A549 (cell line): ENCODE results near the gene PLA2G2A. TPM values are rescaled to one million over a fixed set of nuclear protein-coding genes. Genes with fewer than 3 reads are reported as not detected.

ENCODE experiments used
- ATAC-seq, 2 experiments: fragments of 200-7000 bp in 1 of 2; fragments of >200 bp in 1 of 2; cut with Nextera tagmentation in 1 of 2; cut with Tn5 transposase in 1 of 2; 3 replicates each; pipeline versions ENCODE4 v1.8.0 to v1.9.1; 2018 to 2020; ENCODE audit warnings: mild to moderate bottlenecking in 1 of 2, moderate library complexity in 1 of 2
- CTCF ChIA-PET: fragments of 300-600 bp; sonication (Branson Sonifier 250); formaldehyde crosslinking; extraction: SDS; loops from one replicate; lab custom pipeline; 2021; ENCODE audit warnings: antibody characterized with exemption, inconsistent platforms; lab: Yijun Ruan, JAX
- POLR2A ChIA-PET: fragments of 350-600 bp; formaldehyde crosslinking; extraction: SDS; loops from one replicate; lab custom pipeline; 2021; ENCODE audit warnings: antibody characterized with exemption, inconsistent platforms; lab: Yijun Ruan, JAX
- DNase-seq, 2 experiments: peaks; one replicate each; pipeline versions ENCODE4 v3.0.0 to v3.0.0-alpha.2; 2011 to 2016; ENCODE audit warnings: low read depth in 1 of 2, low spot score in 1 of 2
- FAIRE-seq: peaks from 2 replicates; lab custom pipeline; 2011; peaks lifted over from hg19 to GRCh38; lab: Jason Lieb, UNC
- H3K27ac ChIP-seq, 2 experiments: fragments of >200 bp; sonication (Bioruptor Twin); formaldehyde crosslinking; 3 replicates each; pipeline ENCODE4 v1.5.1; 2016 to 2017
- H3K4me1 ChIP-seq: fragments of >200 bp; sonication (Bioruptor Twin); formaldehyde crosslinking; 3 replicates; pipeline ENCODE4 v1.6.1; 2016
- H3K4me2 ChIP-seq: fragments of >200 bp; sonication (Bioruptor Twin); formaldehyde crosslinking; 3 replicates; pipeline ENCODE4 v1.6.1; 2016
- H3K4me3 ChIP-seq: fragments of >200 bp; sonication (Bioruptor Twin); formaldehyde crosslinking; 3 replicates; pipeline ENCODE4 v1.5.1; 2016
- H3K9me3 ChIP-seq: fragments of >200 bp; sonication (Bioruptor Twin); formaldehyde crosslinking; 3 replicates; pipeline ENCODE4 v1.6.1; 2016
- CHD4 ChIP-seq: fragments of 200-600 bp; sonication (generic); IDR thresholded peaks from 2 replicates; pipeline ENCODE4 v1.6.1; 2016; ENCODE audit warnings: antibody characterized with exemption, mild to moderate bottlenecking, borderline replicate concordance
- ESRRA ChIP-seq: fragments of 150-350 bp; IDR thresholded peaks from 2 replicates; pipeline ENCODE4 v1.6.1; 2014; ENCODE audit warnings: mild to moderate bottlenecking, low read length, borderline replicate concordance
- FOSL2 ChIP-seq, 2 experiments: fragments of 450-650 bp in 1 of 2; fragments of >200 bp in 1 of 2; sonication (Bioruptor Twin) in 1 of 2; formaldehyde crosslinking; IDR thresholded peaks; 2 replicates each; pipeline versions ENCODE4 v1.5.0 to v1.6.1; 2016 to 2020; ENCODE audit warnings: mild to moderate bottlenecking in 1 of 2, moderate library complexity in 1 of 2
- GATA3 ChIP-seq: IDR thresholded peaks from 2 replicates; pipeline ENCODE4 v1.6.1; 2012; ENCODE audit warnings: borderline replicate concordance
- HEYL ChIP-seq: fragments of 250-450 bp; sonication (Bioruptor Pico); IDR thresholded peaks from 2 replicates; pipeline ENCODE4 v1.8.0; 2021; ENCODE audit warnings: mild to moderate bottlenecking, moderate library complexity
- HOXA7 ChIP-seq: fragments of 250-450 bp; sonication (Bioruptor Pico); IDR thresholded peaks from 2 replicates; pipeline ENCODE4 v1.5.0; 2020; ENCODE audit warnings: mild to moderate bottlenecking, moderate library complexity
- MAFK ChIP-seq: fragments of 450-650 bp; IDR thresholded peaks from 2 replicates; pipeline ENCODE4 v1.6.1; 2014; ENCODE audit not compliant: partially characterized antibody
- MAZ ChIP-seq: fragments of 150-350 bp; IDR thresholded peaks from 2 replicates; pipeline ENCODE4 v1.6.1; 2014; ENCODE audit warnings: antibody characterized with exemption, low read depth, low read length, borderline replicate concordance
- NR3C1 ChIP-seq: fragments of >200 bp; sonication (Bioruptor Twin); formaldehyde crosslinking; IDR thresholded peaks from 3 replicates; pipeline ENCODE4 v1.6.1; 2017
- RAD21 ChIP-seq, 2 experiments: fragments of >200 bp in 1 of 2; sonication (Bioruptor Twin) in 1 of 2; formaldehyde crosslinking in 1 of 2; IDR thresholded peaks in 1 of 2; conservative IDR thresholded peaks in 1 of 2; 2 replicates in 1 of 2; 3 replicates in 1 of 2; pipeline ENCODE4 v1.6.1; 2012 to 2018; ENCODE audit warnings: inconsistent platforms in 1 of 2
- RNF2 ChIP-seq: fragments of 200-600 bp; sonication (generic); IDR thresholded peaks from 2 replicates; pipeline ENCODE4 v1.6.1; 2016; ENCODE audit warnings: low read depth, mild to moderate bottlenecking, antibody characterized with exemption, moderate library complexity, borderline replicate concordance
- ZC3H11A ChIP-seq: fragments of 450-650 bp; IDR thresholded peaks from 2 replicates; pipeline ENCODE4 v1.6.1; 2014; ENCODE audit warnings: antibody characterized with exemption, mild to moderate bottlenecking
- WGBS: methylation state at CpG from one replicate; pipeline ENCODE4 v1.1.6; 2017; ENCODE audit errors: missing lambda C conversion rate; 5-methylcytosine and 5-hydroxymethylcytosine counted together
- polyA plus RNA-seq, 4 experiments: library from polyadenylated mRNA; depleted of rRNA in 3 of 4; stranded (reverse); fragments of >200 nt; fragmentation: RNase III in 1 of 4; extraction: RNeasy Plus Mini Kit Qiagen cat#74134 plus additional on column Dnase treatment in 1 of 4; gene quantifications; 2 replicates in 3 of 4; 3 replicates in 1 of 4; pipeline ENCODE4 v1.2.3, GENCODE V29; 2011 to 2017
- TF ChIP-seq, protein P1 (sequence below): fragments of >200 bp; sonication (Bioruptor Twin); formaldehyde crosslinking; IDR thresholded peaks from 3 replicates; pipeline ENCODE4 v1.5.1; 2016
- TF ChIP-seq, protein P2 (sequence below): fragments of >200 bp; sonication (Bioruptor Twin); formaldehyde crosslinking; IDR thresholded peaks from 2 replicates; pipeline ENCODE4 v1.6.1; 2016
- TF ChIP-seq, protein P3 (sequence below): fragments of 250-450 bp; sonication (Bioruptor Pico); IDR thresholded peaks from 2 replicates; pipeline ENCODE4 v1.5.0; 2021; ENCODE audit warnings: mild to moderate bottlenecking, moderate library complexity, borderline replicate concordance
- TF ChIP-seq, protein P4 (sequence below): fragments of >200 bp; sonication (Bioruptor Twin); formaldehyde crosslinking; IDR thresholded peaks from 3 replicates; pipeline ENCODE4 v1.6.1; 2016

The PLA2G2A gene
- polyA plus RNA-seq, 2 of the 4 experiments (the other 2 are of a cell fraction): 0.13 TPM; not detected in 1

DNA sequence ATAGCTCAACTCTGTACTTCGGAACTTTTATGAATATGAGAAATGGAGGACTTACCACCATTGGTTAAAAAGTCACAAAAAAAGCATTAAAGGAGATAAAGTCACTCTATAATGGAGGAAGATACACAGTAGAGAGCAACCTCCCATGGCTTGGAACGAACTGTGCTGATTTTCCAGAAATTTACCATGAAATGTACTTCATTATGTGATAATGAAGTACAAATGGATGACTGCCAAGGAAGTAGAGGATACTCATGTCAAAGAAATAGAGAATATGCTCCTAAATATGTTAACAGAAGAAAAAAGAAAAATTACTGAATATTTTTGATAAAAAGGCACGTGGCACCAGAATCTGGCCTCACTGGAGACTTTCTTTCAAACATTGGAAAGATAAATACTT is 32.4 kb downstream of the PLA2G2A start:
- ChIA-PET POLR2A (no interaction called here), CTCF (interaction anchor here (1.2 kb wide), 1 partner anchor 29 kb away, joined by 3 read pairs; no protein-coding TSS in a partner anchor)
- WGBS: 39% methylated on average over 3 of the region's 3 CpGs
- DNase-seq (no peak), FAIRE-seq (no peak), ATAC-seq (no peak)
- no peak overlapping the region for H3K4me2 ChIP-seq
- H3K4me1 ChIP-seq: no peaks in the 10 kb centered on the region
- H3K4me3 ChIP-seq: no peak overlapping the region
- H3K9me3 ChIP-seq: no peaks in the 10 kb centered on the region
- TF ChIP-seq ESRRA (no peak), HEYL (CRISPR knock-in tag) (no peak), GATA3 (no peak)
- TF ChIP-seq, protein P1, sequence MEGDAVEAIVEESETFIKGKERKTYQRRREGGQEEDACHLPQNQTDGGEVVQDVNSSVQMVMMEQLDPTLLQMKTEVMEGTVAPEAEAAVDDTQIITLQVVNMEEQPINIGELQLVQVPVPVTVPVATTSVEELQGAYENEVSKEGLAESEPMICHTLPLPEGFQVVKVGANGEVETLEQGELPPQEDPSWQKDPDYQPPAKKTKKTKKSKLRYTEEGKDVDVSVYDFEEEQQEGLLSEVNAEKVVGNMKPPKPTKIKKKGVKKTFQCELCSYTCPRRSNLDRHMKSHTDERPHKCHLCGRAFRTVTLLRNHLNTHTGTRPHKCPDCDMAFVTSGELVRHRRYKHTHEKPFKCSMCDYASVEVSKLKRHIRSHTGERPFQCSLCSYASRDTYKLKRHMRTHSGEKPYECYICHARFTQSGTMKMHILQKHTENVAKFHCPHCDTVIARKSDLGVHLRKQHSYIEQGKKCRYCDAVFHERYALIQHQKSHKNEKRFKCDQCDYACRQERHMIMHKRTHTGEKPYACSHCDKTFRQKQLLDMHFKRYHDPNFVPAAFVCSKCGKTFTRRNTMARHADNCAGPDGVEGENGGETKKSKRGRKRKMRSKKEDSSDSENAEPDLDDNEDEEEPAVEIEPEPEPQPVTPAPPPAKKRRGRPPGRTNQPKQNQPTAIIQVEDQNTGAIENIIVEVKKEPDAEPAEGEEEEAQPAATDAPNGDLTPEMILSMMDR: no peak
- TF ChIP-seq, protein P2, sequence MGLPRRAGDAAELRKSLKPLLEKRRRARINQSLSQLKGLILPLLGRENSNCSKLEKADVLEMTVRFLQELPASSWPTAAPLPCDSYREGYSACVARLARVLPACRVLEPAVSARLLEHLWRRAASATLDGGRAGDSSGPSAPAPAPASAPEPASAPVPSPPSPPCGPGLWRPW: no peak
- TF ChIP-seq, protein P3, sequence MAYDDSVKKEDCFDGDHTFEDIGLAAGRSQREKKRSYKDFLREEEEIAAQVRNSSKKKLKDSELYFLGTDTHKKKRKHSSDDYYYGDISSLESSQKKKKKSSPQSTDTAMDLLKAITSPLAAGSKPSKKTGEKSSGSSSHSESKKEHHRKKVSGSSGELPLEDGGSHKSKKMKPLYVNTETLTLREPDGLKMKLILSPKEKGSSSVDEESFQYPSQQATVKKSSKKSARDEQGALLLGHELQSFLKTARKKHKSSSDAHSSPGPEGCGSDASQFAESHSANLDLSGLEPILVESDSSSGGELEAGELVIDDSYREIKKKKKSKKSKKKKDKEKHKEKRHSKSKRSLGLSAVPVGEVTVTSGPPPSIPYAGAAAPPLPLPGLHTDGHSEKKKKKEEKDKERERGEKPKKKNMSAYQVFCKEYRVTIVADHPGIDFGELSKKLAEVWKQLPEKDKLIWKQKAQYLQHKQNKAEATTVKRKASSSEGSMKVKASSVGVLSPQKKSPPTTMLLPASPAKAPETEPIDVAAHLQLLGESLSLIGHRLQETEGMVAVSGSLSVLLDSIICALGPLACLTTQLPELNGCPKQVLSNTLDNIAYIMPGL (CRISPR knock-in tag): no peak
- no peak overlapping the region for H3K27ac ChIP-seq

DNA sequence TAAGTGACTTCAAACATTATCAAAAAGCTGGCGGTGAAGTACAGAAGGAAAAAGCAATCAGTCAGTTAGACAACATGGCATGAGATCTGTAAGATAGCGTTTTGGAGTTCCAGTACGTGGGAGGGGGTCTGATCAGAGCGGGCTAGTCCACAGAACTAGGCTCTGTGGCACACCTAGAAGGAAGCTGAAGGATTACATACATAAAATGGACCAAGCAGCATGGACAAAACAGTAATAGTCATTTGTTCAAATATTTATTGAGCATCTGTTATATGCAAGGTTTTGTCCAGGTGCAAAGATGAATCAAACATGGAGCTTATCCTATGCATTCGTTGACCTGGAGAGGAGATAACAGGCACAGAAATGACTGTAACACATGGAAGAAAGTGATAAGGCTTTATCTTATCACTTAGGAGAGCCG is 33.1 kb downstream of the PLA2G2A start:
- POLR2A ChIA-PET: interaction anchor here (0.6 kb wide), 1 partner anchor 186 kb away, joined by 3 read pairs; no protein-coding TSS in a partner anchor
- FAIRE-seq: no peak

More for the DNA sequence above, 33.1 kb downstream of the PLA2G2A start:
- H3K9me3 ChIP-seq: no peaks in the 10 kb centered on the region; the same call in 2 of the 3 replicates
- H3K4me3 ChIP-seq: no peak overlapping the region
- no peak for TF ChIP-seq ZC3H11A
- TF ChIP-seq ESRRA: no peak
- TF ChIP-seq RNF2: no peak
- no peak for TF ChIP-seq FOSL2 (IDR thresholded peaks at IDR 0.05)
- TF ChIP-seq FOSL2 (CRISPR knock-in tag; IDR thresholded peaks at IDR 0.05): no peak
- TF ChIP-seq CHD4: no peak
- TF ChIP-seq HOXA7 (CRISPR knock-in tag): no peak
- TF ChIP-seq NR3C1: no peak
- TF ChIP-seq, protein P4, sequence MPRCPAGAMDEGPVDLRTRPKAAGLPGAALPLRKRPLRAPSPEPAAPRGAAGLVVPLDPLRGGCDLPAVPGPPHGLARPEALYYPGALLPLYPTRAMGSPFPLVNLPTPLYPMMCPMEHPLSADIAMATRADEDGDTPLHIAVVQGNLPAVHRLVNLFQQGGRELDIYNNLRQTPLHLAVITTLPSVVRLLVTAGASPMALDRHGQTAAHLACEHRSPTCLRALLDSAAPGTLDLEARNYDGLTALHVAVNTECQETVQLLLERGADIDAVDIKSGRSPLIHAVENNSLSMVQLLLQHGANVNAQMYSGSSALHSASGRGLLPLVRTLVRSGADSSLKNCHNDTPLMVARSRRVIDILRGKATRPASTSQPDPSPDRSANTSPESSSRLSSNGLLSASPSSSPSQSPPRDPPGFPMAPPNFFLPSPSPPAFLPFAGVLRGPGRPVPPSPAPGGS: no peak
- no peak for TF ChIP-seq MAFK
- TF ChIP-seq, protein P1: no peak
- TF ChIP-seq MAZ: no peak
- no peak for TF ChIP-seq RAD21 (conservative IDR thresholded peaks at IDR 0.05 in 1 of 2, IDR thresholded peaks at IDR 0.05 in 1 of 2)
- TF ChIP-seq, all 56 proteins: peak for 0
- ATAC-seq: no peak
- no peak overlapping the region for H3K4me2 ChIP-seq
- no peak overlapping the region for H3K27ac ChIP-seq
- WGBS: 20% methylated on average over 6 of the region's 6 CpGs
- CTCF ChIA-PET: interaction anchor here (1.2 kb wide), 1 partner anchor 28 kb away, joined by 3 read pairs; no protein-coding TSS in a partner anchor
- no peaks in the 10 kb centered on the region for H3K4me1 ChIP-seq
- no peak for DNase-seq
